Loucy (cell line): ENCODE measurements around the gene TAOK2.

Experiments
- H2AFZ ChIP-seq: fragments of 200-600 bp; sonication (generic); 2 replicates; pipeline ENCODE4 v1.6.0; 2016; ENCODE audit warnings: antibody characterized with exemption, mild to moderate bottlenecking, low read length, moderate library complexity
- H3F3A ChIP-seq: fragments of 200-600 bp; 2 replicates; pipeline ENCODE4 v1.6.0; 2016; ENCODE audit warnings: antibody characterized with exemption, low read depth, mild to moderate bottlenecking
- H3K27me3 ChIP-seq: fragments of 200-600 bp; sonication (generic); 2 replicates; pipeline ENCODE4 v1.6.1; 2014; ENCODE audit warnings: low read length, mild to moderate bottlenecking; ENCODE audit not compliant: insufficient read depth, poor library complexity, severe bottlenecking
- H3K36me3 ChIP-seq: fragments of 200-600 bp; sonication (generic); 2 replicates; pipeline ENCODE4 v1.6.1; 2016; ENCODE audit warnings: low read length; ENCODE audit not compliant: insufficient read depth
- H3K4me1 ChIP-seq: fragments of 200-600 bp; sonication (generic); 2 replicates; pipeline ENCODE4 v1.5.1; 2014; ENCODE audit warnings: low read length, mild to moderate bottlenecking; ENCODE audit not compliant: insufficient read depth, poor library complexity, severe bottlenecking
- H3K4me2 ChIP-seq: fragments of 200-600 bp; sonication (generic); 2 replicates; pipeline ENCODE4 v1.6.0; 2014; ENCODE audit warnings: antibody characterized with exemption, low read length, low read depth, mild to moderate bottlenecking; ENCODE audit not compliant: poor library complexity, severe bottlenecking
- H3K4me3 ChIP-seq: fragments of 200-600 bp; sonication (generic); 2 replicates; pipeline ENCODE4 v1.5.1; 2014; ENCODE audit warnings: low read length, mild to moderate bottlenecking, mixed read lengths; ENCODE audit not compliant: poor library complexity, severe bottlenecking
- H3K79me2 ChIP-seq: fragments of 200-600 bp; sonication (generic); 2 replicates; pipeline ENCODE4 v1.6.1; 2014; ENCODE audit warnings: low read length; ENCODE audit not compliant: insufficient read depth
- H3K9ac ChIP-seq: fragments of 200-600 bp; sonication (generic); 2 replicates; pipeline ENCODE4 v1.6.0; 2014; ENCODE audit warnings: mild to moderate bottlenecking, low read depth, low read length, moderate library complexity; ENCODE audit not compliant: poor library complexity, severe bottlenecking
- H3K9me2 ChIP-seq: fragments of 200-600 bp; sonication (generic); replicated peaks from 2 replicates; pipeline ENCODE4 v1.6.1; 2016; ENCODE audit warnings: low read depth, low read length, mixed read lengths
- H3K9me3 ChIP-seq: fragments of 200-600 bp; sonication (generic); 2 replicates; pipeline ENCODE4 v1.6.1; 2014; ENCODE audit warnings: mild to moderate bottlenecking, antibody characterized with exemption, low read length, low read depth; ENCODE audit not compliant: insufficient read depth
- H4K20me1 ChIP-seq: fragments of 200-600 bp; sonication (generic); 2 replicates; pipeline ENCODE4 v1.6.0; 2014; ENCODE audit warnings: antibody characterized with exemption, low read length, mild to moderate bottlenecking; ENCODE audit not compliant: insufficient read depth, poor library complexity, severe bottlenecking
- CTCF ChIP-seq: fragments of 200-600 bp; sonication (generic); conservative IDR thresholded peaks from 2 replicates; pipeline ENCODE4 v1.5.1; 2014; ENCODE audit warnings: mild to moderate bottlenecking, antibody characterized with exemption, low read length
- EZH2phosphoT487 ChIP-seq: fragments of 200-600 bp; IDR thresholded peaks from 2 replicates; pipeline ENCODE4 v1.6.1; 2018; ENCODE audit warnings: antibody characterized with exemption, mild to moderate bottlenecking, moderate library complexity, borderline replicate concordance

Gene TAOK2

GRCh38 chr16:29988346-29989075, 14.8 kb downstream of the TAOK2 start:
- TF ChIP-seq EZH2phosphoT487 (no peak), CTCF (no peak)
- Histone ChIP-seq H3K27me3 (no peaks in the 10 kb centered on the region), H3K9ac (no peak overlapping the region), H3K4me3 (no peak overlapping the region), H3K4me1 (no peaks in the 10 kb centered on the region), H3F3A (0 out of 2 replicates have a peak, but pooled peaks cover 3% of the 10 kb centered on the region), H3K4me2 (no peak overlapping the region), H3K9me2 (no peaks in the 10 kb centered on the region), H3K79me2 (peaks cover under 1% of the 10 kb centered on the region; the same call in 1 of the 2 replicates), H3K36me3 (peaks cover 77% of the 10 kb centered on the region; the same call in 1 of the 2 replicates), H2AFZ (no peak overlapping the region), H4K20me1 (no peaks in the 10 kb centered on the region), H3K9me3 (no peaks in the 10 kb centered on the region)

GRCh38 chr16:29989111-29989858, 15.6 kb downstream of the TAOK2 start:
- Histone ChIP-seq H3K27me3 (no peaks in the 10 kb centered on the region), H3K36me3 (peaks cover 72% of the 10 kb centered on the region; the same call in 1 of the 2 replicates), H4K20me1 (peaks cover 4% of the 10 kb centered on the region), H3K4me3 (no peak overlapping the region), H3K9me2 (no peaks in the 10 kb centered on the region), H3K4me1 (peaks cover 6% of the 10 kb centered on the region), H3K9me3 (no peaks in the 10 kb centered on the region), H3F3A (0 out of 2 replicates have a peak, but pooled peaks cover 3% of the 10 kb centered on the region), H3K4me2 (no peak overlapping the region), H3K9ac (no peak overlapping the region), H3K79me2 (peaks cover 8% of the 10 kb centered on the region), H2AFZ (no peak overlapping the region)
- TF ChIP-seq EZH2phosphoT487 (no peak), CTCF (no peak)

- H3K36me3 ChIP-seq: peaks cover 65% of the 10 kb centered on the region; the same call in 1 of the 2 replicates
- 0 out of 2 replicates have a peak, but pooled peaks cover 3% of the 10 kb centered on the region for H3F3A ChIP-seq
- peaks cover 12% of the 10 kb centered on the region for H3K4me1 ChIP-seq
- H3K27me3 ChIP-seq: no peaks in the 10 kb centered on the region
- no peaks in the 10 kb centered on the region for H3K9me3 ChIP-seq
- H3K9me2 ChIP-seq: no peaks in the 10 kb centered on the region
- H2AFZ ChIP-seq: no peak overlapping the region
- peaks cover 16% of the 10 kb centered on the region for H3K79me2 ChIP-seq
- no peak overlapping the region for H3K4me2 ChIP-seq
- H3K4me3 ChIP-seq: no peak overlapping the region
- no peak for TF ChIP-seq EZH2phosphoT487
- no peak for TF ChIP-seq CTCF
- H4K20me1 ChIP-seq: peaks cover 11% of the 10 kb centered on the region
- no peak overlapping the region for H3K9ac ChIP-seq
Observed at GRCh38 chr16:29990034-29990433, 16.4 kb downstream of the TAOK2 start.
